Trophoblast cell (in vitro differentiated cells and primary cell): Measurements from ENCODE around the gene CAVIN3.

Experiments
- DNase-seq, 2 donors: peaks; one replicate each; pipeline ENCODE4 v3.0.0-alpha.2; 2016
- H2AFZ ChIP-seq: 2 replicates; pipeline ENCODE4 v1.6.1; 2013; ENCODE audit warnings: low read length, moderate library complexity, mild to moderate bottlenecking; ENCODE audit not compliant: insufficient read depth, poor library complexity
- H2AK5ac ChIP-seq: 2 replicates; pipeline ENCODE4 v1.6.1; 2013; ENCODE audit warnings: mild to moderate bottlenecking, low read length
- H2BK120ac ChIP-seq: 2 replicates; pipeline ENCODE4 v1.6.1; 2013; ENCODE audit warnings: low read length, mild to moderate bottlenecking, moderate library complexity; ENCODE audit not compliant: insufficient read depth, poor library complexity
- H2BK12ac ChIP-seq: 2 replicates; pipeline ENCODE4 v1.6.1; 2013; ENCODE audit warnings: mild to moderate bottlenecking, low read length, moderate library complexity
- H2BK5ac ChIP-seq: 2 replicates; pipeline ENCODE4 v1.6.1; 2013; ENCODE audit warnings: low read length, low read depth, moderate library complexity, mild to moderate bottlenecking; ENCODE audit not compliant: poor library complexity
- H3K14ac ChIP-seq: 2 replicates; pipeline ENCODE4 v1.6.1; 2013; ENCODE audit warnings: mild to moderate bottlenecking, low read length
- H3K18ac ChIP-seq: 2 replicates; pipeline ENCODE4 v1.6.1; 2013; ENCODE audit warnings: mild to moderate bottlenecking, low read length
- H3K23ac ChIP-seq: 2 replicates; pipeline ENCODE4 v1.6.1; 2013; ENCODE audit warnings: low read length
- H3K27ac ChIP-seq: 2 replicates; pipeline ENCODE4 v1.5.1; 2013; ENCODE audit warnings: low read depth, mild to moderate bottlenecking, inconsistent platforms, low read length, moderate library complexity
- H3K27me3 ChIP-seq: 2 replicates; pipeline ENCODE4 v1.6.1; 2013; ENCODE audit warnings: inconsistent platforms, mild to moderate bottlenecking, low read length, moderate library complexity; ENCODE audit not compliant: insufficient read depth
- H3K36me3 ChIP-seq, 2 experiments: 1 replicate in 1 of 2; 2 replicates in 1 of 2; pipeline ENCODE4 v1.6.1; 2013; ENCODE audit warnings: low read length in 2 of 2, mild to moderate bottlenecking in 2 of 2, moderate library complexity in 1 of 2; ENCODE audit not compliant: insufficient read depth in 2 of 2, control insufficient read depth in 1 of 2
- H3K4ac ChIP-seq: 2 replicates; pipeline ENCODE4 v1.6.1; 2013; ENCODE audit warnings: low read depth, mild to moderate bottlenecking, low read length, moderate library complexity
- H3K4me1 ChIP-seq, 2 experiments: 1 replicate in 1 of 2; 2 replicates in 1 of 2; pipeline ENCODE4 v1.6.1; 2013; ENCODE audit warnings: low read length in 2 of 2, mild to moderate bottlenecking in 2 of 2, moderate library complexity in 1 of 2; ENCODE audit not compliant: insufficient read depth in 2 of 2, control insufficient read depth in 1 of 2
- H3K4me2 ChIP-seq: 2 replicates; pipeline ENCODE4 v1.6.1; 2013; ENCODE audit warnings: inconsistent platforms, mild to moderate bottlenecking, low read length, moderate library complexity
- H3K4me3 ChIP-seq: 2 replicates; pipeline ENCODE4 v1.5.1; 2013; ENCODE audit warnings: mild to moderate bottlenecking, low read depth, low read length, inconsistent platforms
- H3K79me1 ChIP-seq: one replicate; pipeline ENCODE4 v1.6.1; 2013; ENCODE audit warnings: low read length
- H3K79me2 ChIP-seq: 2 replicates; pipeline ENCODE4 v1.6.1; 2013; ENCODE audit warnings: low read length, mild to moderate bottlenecking; ENCODE audit not compliant: control insufficient read depth, insufficient read depth, poor library complexity
- H3K9ac ChIP-seq: 2 replicates; pipeline ENCODE4 v1.6.1; 2013; ENCODE audit warnings: mild to moderate bottlenecking, low read length
- H3K9me3 ChIP-seq: 2 replicates; pipeline ENCODE4 v1.6.1; 2013; ENCODE audit warnings: low read depth, mild to moderate bottlenecking, control low read depth, inconsistent platforms, low read length; ENCODE audit not compliant: insufficient read depth
- H4K12ac ChIP-seq: 2 replicates; pipeline ENCODE4 v1.6.1; 2013; ENCODE audit warnings: low read depth, mild to moderate bottlenecking, low read length, moderate library complexity
- H4K8ac ChIP-seq: 2 replicates; pipeline ENCODE4 v1.6.1; 2013; ENCODE audit warnings: low read depth, mild to moderate bottlenecking, low read length, moderate library complexity
- H4K91ac ChIP-seq: one replicate; pipeline ENCODE4 v1.6.1; 2013; ENCODE audit warnings: low read depth, mild to moderate bottlenecking, low read length, moderate library complexity
- WGBS: extraction: QIAGEN DNeasy Blood & Tissue Kit; methylation state at CpG from one replicate; pipeline ENCODE4 v1.1.7; 2013; ENCODE audit warnings: missing lambda C conversion rate; ENCODE audit not compliant: insufficient read length, insufficient coverage; ENCODE audit errors: extremely low coverage; 5-methylcytosine and 5-hydroxymethylcytosine counted together

The CAVIN3 gene

DNA sequence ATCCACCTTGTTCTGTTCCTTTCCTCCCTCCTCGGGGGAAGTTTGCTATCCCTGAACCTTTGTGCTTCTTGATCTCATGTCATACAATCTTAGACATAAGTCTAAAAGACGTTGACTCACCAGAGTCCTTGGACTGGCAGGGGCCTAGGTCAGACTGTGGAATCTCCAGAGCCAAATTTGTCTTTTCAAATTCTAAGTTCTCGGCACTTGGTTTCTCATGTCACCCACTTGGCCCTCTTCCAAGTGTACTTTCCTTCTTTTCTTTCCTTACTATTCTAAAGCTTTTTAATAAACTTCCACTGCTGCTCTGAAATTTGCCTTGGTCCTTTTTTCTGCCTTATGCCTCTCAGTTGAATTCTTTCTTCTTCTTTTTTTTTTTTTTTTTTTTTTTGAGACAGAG is 39.9 kb upstream of the CAVIN3 start:
- DNase-seq: no peak
- H3K23ac ChIP-seq: no peak overlapping the region
- no peak overlapping the region for H3K27ac ChIP-seq
- H2AK5ac ChIP-seq: no peak overlapping the region
- no peak overlapping the region for H3K14ac ChIP-seq
- H2BK120ac ChIP-seq: no peak overlapping the region
- peak overlapping the region; percentile 3 for H3K9ac ChIP-seq
- no peak overlapping the region for H4K8ac ChIP-seq
- H3K79me1 ChIP-seq: no peaks in the 10 kb centered on the region
- H3K4me1 ChIP-seq: peaks cover 7 to 9% of the 10 kb centered on the region in 2 experiments
- no peaks in the 10 kb centered on the region for H3K27me3 ChIP-seq
- no peaks in the 10 kb centered on the region for H3K36me3 ChIP-seq
- H3K4me3 ChIP-seq: no peak overlapping the region
- H3K79me2 ChIP-seq: no peaks in the 10 kb centered on the region
- H3K18ac ChIP-seq: no peak overlapping the region
- H4K12ac ChIP-seq: no peak overlapping the region
- H2AFZ ChIP-seq: no peak overlapping the region
- no peak overlapping the region for H2BK12ac ChIP-seq
- no peaks in the 10 kb centered on the region for H3K9me3 ChIP-seq
- no peak overlapping the region for H3K4ac ChIP-seq
- H2BK5ac ChIP-seq: no peak overlapping the region
- no peak overlapping the region for H4K91ac ChIP-seq
- no peak overlapping the region for H3K4me2 ChIP-seq
- no CpG with 5 or more reads among the region's 3 CpGs for WGBS

DNA sequence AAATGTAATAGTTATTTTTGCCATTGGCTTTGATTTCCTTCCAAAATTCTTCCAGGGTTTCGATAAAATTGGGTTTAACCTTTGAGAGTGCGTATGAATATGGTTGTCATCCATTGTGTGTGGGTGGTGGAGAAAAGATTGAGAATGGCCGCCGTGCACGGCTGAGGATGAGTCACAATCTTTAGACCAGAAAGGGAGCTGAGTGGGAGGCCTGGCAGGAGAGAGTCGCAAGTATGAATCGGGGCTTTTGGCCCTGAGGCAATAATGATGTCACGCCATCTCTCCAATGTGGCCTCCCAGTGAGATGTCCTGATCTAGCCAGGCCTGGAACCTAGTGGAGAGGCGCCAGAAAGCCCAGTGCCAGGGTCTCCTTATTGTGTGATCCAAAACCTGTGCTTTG is 36.9 kb upstream of the CAVIN3 start:
- Histone ChIP-seq H2BK120ac (no peak overlapping the region), H3K14ac (no peak overlapping the region), H3K79me1 (no peaks in the 10 kb centered on the region), H4K12ac (no peak overlapping the region), H3K27ac (no peak overlapping the region), H3K4me2 (no peak overlapping the region), H3K79me2 (no peaks in the 10 kb centered on the region), H3K9ac (no peak overlapping the region), H3K4ac (no peak overlapping the region), H4K91ac (no peak overlapping the region), H3K9me3 (no peaks in the 10 kb centered on the region), H3K18ac (no peak overlapping the region), H2AFZ (no peak overlapping the region), H2AK5ac (no peak overlapping the region), H2BK5ac (no peak overlapping the region), H3K36me3 (no peaks in the 10 kb centered on the region), H3K4me3 (no peak overlapping the region), H2BK12ac (no peak overlapping the region), H4K8ac (no peak overlapping the region), H3K4me1 (peaks cover under 1 to 3% of the 10 kb centered on the region in 2 experiments), H3K23ac (no peak overlapping the region), H3K27me3 (no peaks in the 10 kb centered on the region)
- WGBS: no CpG with 5 or more reads among the region's 9 CpGs
- peak; percentile 56 to 76 for DNase-seq

DNA sequence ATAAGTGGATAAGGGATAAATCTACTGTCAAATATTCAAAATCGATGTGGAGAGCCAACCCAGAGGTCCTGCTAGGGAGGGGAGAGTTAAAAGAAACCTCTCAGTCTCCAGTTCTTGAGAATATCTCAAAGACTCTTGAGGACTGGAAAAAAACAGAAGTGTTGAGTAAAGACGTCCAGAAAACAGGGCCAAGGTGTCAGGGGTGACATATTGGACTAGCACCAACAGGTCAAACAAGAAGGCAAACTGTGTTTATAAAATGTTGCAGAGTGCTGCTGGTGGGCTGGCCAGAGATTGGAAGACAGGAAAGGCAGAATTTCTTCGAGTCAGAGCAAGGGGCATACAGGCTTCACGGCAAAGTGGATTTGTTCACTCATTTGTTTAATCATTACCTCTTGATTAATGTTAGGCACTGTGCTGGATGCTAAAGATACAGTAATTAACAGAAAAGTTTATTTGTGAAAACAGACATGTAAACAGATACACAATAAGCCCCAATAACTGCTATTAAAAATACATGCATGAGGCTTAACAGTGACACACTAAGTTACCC is 36.3 kb upstream of the CAVIN3 start:
- Histone ChIP-seq H3K4me3 (no peak overlapping the region), H3K4me2 (no peak overlapping the region), H2BK120ac (no peak overlapping the region), H3K9ac (no peak overlapping the region), H2BK5ac (no peak overlapping the region), H3K4me1 (peaks cover 0 to 3% of the 10 kb centered on the region in 2 experiments), H3K9me3 (no peaks in the 10 kb centered on the region), H3K4ac (no peak overlapping the region), H3K18ac (no peak overlapping the region), H2BK12ac (no peak overlapping the region), H2AFZ (no peak overlapping the region), H3K79me2 (no peaks in the 10 kb centered on the region), H3K27ac (no peak overlapping the region), H4K91ac (no peak overlapping the region), H4K8ac (no peak overlapping the region), H3K14ac (no peak overlapping the region), H4K12ac (no peak overlapping the region), H3K23ac (no peak overlapping the region), H3K27me3 (no peaks in the 10 kb centered on the region), H2AK5ac (no peak overlapping the region), H3K36me3 (no peaks in the 10 kb centered on the region), H3K79me1 (no peaks in the 10 kb centered on the region)
- WGBS: no CpG with 5 or more reads among the region's 4 CpGs
- no peak for DNase-seq

DNA sequence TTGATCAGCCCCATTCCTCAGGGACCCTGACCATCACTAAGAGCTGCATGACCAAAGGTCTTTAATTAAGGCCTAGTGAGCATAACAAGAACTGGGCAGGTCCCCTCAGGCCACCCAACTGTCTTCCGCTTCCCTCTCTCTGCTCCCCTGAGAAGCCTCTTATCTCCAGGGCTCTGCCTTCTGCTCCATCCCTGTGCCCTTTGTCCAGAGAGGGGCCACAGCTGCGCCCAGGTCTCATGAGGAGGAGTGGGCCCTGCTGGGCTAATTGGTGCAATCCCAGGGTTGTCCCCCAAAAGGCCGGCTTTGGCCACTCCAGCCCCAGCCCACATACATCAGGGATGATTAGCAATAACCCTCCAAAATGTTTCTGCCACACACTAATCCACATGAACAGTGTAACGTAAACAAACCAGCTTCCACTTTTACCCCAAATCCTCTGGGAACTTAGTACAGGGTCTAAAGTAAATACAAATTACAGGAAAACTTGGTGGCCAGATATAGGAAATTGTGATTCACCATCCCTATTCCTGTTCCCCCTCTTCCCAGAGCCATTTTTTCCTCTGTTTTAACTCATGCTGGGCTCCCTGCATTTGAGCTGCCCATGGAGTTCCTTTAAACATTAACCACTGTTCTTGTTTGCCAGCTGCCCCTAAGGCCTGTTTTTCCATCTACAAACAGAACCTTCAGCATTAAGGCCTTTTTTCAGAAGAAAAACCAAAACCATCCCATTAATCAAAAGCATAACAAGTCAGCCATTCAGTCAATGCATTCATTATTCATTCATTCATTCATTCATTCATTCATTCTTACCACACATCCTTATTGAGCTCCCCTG is 34.6 kb upstream of the CAVIN3 start:
- H4K8ac ChIP-seq: no peak overlapping the region
- no peak overlapping the region for H2BK5ac ChIP-seq
- H3K23ac ChIP-seq: no peak overlapping the region
- H3K27ac ChIP-seq: no peak overlapping the region
- H3K4me1 ChIP-seq: peaks cover 0 to 3% of the 10 kb centered on the region in 2 experiments
- no peak for DNase-seq
- H3K14ac ChIP-seq: no peak overlapping the region
- H2BK12ac ChIP-seq: no peak overlapping the region
- H4K91ac ChIP-seq: no peak overlapping the region
- no peaks in the 10 kb centered on the region for H3K79me2 ChIP-seq
- H3K4ac ChIP-seq: no peak overlapping the region
- H2BK120ac ChIP-seq: no peak overlapping the region
- no peak overlapping the region for H2AK5ac ChIP-seq
- H3K9me3 ChIP-seq: no peaks in the 10 kb centered on the region
- no peaks in the 10 kb centered on the region for H3K79me1 ChIP-seq
- H3K27me3 ChIP-seq: no peaks in the 10 kb centered on the region
- H3K18ac ChIP-seq: no peak overlapping the region
- WGBS: no CpG with 5 or more reads among the region's 4 CpGs
- no peak overlapping the region for H3K4me3 ChIP-seq
- no peak overlapping the region for H4K12ac ChIP-seq
- H3K9ac ChIP-seq: no peak overlapping the region
- H3K4me2 ChIP-seq: no peak overlapping the region
- no peak overlapping the region for H2AFZ ChIP-seq
- H3K36me3 ChIP-seq: no peaks in the 10 kb centered on the region
